Measurements from ENCODE around the gene ADAMTSL4.
"Not testable (repeated sequence)": the region's sequence is repeated elsewhere in the genome, so short reads cannot be mapped to it uniquely, and the experiment has no call there.

DNA sequence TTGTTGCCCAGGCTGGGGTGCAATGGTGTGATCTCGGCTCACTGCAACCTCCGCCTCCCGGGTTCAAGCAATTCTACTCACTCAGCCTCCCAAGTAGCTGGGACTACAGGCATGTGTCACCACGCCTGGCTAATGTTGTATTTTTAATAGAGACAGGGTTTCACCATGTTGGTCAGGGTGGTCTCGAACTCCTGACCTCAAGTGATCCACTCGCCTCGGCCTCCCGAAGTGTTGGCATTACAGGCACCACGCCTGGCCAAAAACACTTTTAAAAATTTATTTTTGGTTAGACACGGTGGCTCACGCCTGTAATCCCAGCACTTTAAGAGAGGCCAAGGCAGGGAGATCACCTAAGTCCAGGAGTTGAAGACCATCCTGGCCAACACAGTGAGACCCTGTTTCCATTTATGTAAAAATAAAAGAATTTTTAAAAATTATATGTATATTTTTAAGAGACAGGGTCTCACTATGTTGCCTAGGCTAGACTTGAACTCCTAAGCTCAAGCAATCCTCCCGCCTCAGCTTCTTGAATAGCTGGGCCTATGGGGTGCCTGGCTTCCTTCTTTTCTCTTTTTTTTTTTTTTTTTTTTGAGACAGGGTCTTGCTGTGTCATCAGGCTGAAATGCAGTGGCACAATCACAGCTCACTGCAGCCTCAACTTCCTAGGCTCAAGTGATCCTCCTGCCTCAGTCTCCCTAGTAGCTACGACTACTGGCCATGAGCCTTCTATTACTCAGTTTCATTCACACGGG, 16.2 kb downstream of the ADAMTSL4 start:
- TF ChIP-seq, protein P1, sequence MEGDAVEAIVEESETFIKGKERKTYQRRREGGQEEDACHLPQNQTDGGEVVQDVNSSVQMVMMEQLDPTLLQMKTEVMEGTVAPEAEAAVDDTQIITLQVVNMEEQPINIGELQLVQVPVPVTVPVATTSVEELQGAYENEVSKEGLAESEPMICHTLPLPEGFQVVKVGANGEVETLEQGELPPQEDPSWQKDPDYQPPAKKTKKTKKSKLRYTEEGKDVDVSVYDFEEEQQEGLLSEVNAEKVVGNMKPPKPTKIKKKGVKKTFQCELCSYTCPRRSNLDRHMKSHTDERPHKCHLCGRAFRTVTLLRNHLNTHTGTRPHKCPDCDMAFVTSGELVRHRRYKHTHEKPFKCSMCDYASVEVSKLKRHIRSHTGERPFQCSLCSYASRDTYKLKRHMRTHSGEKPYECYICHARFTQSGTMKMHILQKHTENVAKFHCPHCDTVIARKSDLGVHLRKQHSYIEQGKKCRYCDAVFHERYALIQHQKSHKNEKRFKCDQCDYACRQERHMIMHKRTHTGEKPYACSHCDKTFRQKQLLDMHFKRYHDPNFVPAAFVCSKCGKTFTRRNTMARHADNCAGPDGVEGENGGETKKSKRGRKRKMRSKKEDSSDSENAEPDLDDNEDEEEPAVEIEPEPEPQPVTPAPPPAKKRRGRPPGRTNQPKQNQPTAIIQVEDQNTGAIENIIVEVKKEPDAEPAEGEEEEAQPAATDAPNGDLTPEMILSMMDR (conservative IDR thresholded peaks at IDR 0.05; ENCODE audit: low read depth, low read length) = not testable (repeated sequence)
- TF ChIP-seq EZH2phosphoT487 (IDR thresholded peaks at IDR 0.05; ENCODE audit: borderline replicate concordance, low read length) = not testable (repeated sequence)

Data from PC-3 (cell line).